GM18868 (cell line): ENCODE data around the gene LYVE1.
"Not testable (repeated sequence)": the region's sequence is repeated elsewhere in the genome, so short reads cannot be mapped to it uniquely, and the experiment has no call there.

ENCODE experiments used
- ATAC-seq: cut with Tn5 transposase; IDR thresholded peaks from one replicate; pipeline ENCODE4 v1.9.1; 2021; ENCODE audit warnings: mild to moderate bottlenecking, moderate library complexity; ENCODE audit not compliant: unreplicated experiment

The LYVE1 gene, protein sequence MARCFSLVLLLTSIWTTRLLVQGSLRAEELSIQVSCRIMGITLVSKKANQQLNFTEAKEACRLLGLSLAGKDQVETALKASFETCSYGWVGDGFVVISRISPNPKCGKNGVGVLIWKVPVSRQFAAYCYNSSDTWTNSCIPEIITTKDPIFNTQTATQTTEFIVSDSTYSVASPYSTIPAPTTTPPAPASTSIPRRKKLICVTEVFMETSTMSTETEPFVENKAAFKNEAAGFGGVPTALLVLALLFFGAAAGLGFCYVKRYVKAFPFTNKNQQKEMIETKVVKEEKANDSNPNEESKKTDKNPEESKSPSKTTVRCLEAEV

DNA sequence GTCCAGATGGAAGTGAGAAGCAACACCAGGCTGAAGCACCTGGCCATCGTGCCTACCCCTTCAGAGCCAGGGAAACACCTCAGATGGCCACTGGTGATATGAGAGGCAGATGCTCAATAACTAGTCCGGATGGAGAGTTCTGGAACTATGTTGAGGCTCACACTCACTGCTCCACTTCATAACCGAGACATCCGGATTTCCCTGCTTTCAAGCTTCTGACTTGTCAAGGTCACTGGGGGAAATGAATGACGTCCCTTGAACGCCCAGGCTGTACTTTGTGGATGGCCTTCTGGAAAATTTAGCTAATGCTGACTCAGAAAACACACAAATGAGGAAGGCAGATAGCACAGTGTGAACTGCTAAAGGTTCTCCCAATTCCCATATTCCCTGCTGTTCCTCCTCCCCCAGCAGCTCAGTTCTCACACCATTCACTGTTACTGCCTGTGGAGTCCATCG, at the start of gene LYVE1:
Gene LYVE1, minus strand, starts transcription at position 180 of the 456 bp plus-strand sequence. Its CDS starts 133 bp downstream, at position 47.
- no peak for ATAC-seq

DNA sequence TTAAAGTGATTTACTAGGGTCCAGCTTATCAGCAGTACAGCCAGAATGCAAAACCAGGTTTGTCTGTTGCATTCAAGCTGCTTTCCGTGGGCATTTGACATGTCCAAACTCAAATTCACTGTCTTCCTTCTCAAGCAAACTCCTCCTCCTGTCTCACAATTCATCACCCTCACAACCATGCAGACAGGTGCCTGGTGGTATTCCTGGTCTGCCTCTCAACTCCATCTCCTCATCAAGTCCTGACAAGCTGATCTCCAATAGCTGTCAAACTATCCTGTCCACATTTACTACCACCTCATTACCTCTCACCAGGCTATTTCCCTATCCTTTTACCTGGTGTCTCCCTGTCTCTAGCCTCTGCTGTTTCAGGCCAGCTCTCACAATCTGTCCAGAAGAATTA, 49.1 kb upstream of the LYVE1 start:
- ATAC-seq: no peak

DNA sequence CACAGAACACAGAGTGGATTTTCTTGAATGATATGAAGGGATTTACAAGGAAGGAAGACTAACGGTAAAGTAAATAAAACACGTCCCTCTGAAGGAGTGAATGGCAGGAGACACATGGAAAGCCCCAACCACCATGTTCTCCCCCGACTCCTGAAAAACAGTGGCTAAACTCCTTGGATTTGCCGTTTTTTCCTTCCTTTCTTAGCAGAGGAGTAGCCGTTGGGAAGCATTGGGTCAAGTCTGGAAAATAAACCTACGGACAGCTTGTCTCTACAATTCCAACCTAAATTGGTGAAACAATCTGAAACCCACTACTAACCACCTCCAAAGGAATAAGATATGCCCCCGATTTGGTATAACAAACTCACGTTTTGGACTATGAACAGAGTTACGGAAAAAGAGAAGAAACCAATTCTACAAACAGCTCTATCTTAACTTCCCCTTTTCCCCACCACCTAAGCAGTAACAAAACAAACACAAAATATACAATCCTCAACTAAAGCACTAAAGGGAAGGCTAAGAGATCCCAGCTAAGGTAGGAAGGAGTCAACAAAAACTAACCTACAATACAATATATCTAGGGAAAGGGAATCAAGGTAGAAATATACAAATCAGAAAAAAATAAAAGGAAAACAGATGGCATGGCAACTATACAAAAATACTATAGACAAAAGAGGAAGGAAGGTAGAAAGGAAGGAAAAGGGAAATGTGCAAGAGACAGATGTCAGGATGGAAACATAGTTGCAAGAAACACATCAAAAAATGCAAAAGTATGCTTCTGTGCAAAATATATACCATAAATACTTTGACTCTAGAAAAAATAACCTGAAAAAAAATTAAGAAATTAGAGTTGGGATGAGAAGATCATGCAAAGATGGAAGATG, 43.8 kb upstream of the LYVE1 start:
- ATAC-seq: no peak

DNA sequence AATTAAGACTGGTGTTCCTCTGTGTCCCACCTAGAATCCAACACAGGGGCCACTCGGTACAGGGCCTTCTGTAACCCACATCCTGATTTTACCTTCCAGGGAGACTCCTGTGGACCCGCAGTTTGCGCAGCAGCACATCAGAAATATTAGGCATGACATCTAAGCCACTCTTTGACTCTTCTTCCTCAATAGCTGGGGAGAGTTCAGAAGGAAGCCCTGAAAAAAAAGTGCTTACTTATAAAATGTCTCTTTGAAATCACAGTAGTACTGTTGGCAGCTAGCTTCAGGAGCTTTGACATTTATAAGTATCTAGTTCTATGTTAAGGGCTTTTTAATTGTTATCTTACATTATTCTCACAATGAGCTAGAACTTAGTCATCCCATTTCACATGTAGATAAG, 41.2 kb upstream of the LYVE1 start:
- no peak for ATAC-seq

DNA sequence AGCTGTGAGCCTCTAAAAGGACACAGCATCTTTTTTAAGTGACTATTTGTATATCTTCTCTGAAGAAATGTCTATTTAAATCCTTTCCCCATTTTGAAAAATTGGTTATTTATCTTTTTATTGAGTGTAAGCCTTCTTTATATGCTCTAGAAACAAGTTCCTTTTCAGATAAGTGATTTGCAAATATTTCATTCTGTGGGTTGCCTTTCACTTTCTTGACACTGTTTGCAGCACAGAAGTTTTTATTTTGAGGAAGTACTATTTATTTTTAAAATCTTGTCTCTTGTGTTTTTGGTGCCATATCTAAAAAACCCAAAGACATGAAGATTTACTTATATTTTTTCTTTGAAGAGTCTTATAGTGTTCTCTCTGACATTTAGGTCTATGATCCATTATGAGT, 40.1 kb upstream of the LYVE1 start:
- no peak for ATAC-seq

DNA sequence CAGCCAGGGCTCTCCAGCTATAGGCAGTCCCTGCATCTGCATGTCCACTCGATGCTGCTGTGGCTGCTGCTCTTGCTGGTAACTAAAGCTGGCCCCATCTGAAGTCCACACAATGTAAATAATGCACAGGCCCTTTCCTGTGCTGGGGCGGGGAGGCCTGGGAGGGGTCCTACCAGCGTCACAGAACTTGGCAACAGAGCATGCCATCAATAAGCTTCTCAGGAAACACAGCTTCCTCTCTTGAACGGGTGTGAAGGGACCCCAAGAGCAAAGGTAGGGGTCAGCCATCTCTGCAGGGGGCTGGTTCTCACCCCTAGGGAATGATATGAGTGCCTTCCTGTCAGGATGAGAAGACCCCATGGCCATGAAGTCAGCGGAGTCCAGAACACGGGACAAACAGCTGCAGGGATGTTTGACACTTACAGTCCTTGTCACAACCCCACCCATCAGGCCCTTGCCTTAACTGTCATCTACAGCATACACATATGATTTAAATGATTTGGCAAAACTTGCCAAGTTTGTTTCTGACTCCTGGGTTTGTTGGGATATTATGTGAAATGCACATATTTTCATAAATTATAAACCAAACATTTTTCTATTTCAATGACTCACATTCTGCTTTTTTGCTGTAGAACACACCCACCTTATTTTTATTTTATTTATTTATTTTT, 39.1 kb upstream of the LYVE1 start:
- no peak for ATAC-seq

DNA sequence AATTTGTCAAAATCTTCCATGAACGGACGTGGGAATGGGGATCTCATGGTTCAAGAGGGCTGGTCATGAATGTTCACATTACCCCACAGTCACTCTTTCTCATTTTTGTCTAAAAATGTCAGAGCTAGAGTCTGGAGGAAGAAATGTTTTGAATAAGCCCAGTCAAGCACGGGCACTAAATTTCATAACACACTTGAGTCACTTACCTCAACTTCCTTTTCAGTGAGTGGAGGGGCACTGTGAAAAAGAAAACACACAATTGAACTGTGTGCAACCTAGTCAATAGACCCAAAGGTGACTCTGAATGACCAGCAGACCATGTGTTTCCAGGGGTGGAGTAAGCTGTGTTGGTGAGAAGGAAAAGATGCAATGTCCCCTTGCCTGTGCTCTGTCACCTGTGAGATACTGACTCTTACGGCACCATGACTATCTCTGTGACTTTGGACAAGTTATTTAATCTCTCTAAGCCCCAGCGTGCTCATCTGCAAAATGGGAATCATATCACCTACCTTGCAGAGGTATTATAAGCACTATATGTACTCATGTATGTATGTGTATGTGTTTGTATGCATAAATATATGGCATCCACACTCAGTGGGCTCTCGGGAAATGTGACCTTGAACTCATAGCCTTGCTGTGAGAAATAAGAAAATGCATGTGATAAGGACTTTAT, 38.2 kb upstream of the LYVE1 start:
- peak; percentile 79 for ATAC-seq

DNA sequence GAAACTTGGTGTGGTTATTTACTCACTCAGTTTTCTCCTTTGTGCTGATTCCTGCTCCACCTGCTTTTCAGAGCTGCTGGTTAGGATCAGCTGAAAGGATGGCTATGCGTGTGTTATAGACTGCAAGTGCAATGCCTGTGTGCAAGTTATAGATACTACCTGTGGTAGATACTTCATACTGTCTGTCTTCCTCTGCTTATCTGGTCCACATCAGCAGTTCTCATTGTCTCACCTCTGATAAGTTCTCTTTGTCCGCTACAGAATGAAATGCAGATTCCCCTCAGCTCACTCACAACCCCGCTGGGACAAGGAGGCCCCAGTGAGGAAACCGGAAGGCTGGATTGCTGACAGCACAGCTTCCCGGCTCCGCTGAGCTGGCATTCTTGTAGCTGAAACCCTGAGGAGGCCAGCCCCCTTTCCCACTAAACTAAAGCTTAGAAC, 37.5 kb upstream of the LYVE1 start:
- ATAC-seq: no peak

DNA sequence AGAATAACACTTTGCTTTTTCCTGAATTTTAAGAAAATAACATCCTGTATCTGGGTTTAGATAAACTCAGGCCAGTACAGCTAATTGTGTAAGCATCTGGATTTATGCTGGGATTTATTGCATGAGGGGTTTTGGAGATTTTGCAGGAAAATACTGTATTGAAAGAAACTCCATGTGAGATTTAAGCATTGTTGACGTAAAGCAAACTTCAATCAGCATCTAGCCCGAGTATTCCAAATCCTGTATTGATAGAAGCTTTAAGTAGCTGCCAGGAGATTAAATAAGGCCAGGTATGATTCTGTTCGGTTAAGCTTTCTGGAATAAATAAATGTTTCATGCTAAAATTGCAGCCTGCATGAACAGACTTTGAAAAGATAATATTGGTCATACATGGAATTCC, 36.3 kb upstream of the LYVE1 start:
- no peak for ATAC-seq

DNA sequence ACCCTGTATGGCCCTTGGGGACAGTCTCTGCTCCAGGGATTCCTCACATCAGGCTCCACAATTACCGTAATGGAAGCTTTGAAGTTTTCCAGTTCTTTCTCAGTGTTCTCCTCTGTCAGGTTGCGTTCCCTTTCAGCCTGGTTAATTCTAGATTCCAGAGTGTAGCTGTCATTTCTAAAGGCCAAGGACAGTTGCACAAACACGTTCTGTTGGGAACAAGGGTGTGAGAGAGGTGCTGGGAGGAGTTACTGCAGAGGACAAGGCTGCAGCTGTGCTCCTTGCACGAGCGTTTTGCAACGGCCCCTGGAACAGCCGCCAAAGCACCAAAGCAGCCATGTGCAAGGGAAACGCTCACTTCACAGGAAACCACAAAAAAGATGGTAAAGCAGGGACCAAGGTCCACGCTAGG, 35.9 kb upstream of the LYVE1 start:
- no peak for ATAC-seq

DNA sequence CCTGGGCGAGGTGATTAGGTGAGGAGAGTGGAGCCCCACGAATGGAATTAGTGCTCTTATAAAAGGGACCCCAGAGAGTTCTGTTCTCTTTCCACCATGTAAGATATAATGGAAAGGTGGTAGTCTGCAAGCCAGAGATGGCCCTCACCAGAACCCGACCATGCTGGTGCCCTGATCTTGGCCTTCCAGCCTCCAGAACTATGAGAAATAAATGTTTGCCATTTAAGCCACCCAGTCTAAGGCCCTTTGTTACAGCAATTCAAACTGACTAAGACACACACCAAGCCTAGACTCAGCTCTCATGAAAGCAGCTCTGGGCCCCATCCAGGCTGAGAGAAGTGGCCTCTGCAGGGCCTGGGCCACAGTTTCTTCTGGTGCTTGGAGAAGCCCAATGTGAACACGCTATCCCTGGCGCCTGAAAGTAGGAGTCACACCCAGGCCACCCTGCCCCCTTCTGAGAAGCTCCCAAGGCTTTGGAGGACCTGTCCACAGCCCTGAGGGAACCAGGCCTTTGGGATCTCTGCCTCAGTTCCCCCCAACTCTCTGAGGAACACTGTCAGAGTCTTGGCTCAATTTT, 35.3 kb upstream of the LYVE1 start:
- ATAC-seq: no peak

DNA sequence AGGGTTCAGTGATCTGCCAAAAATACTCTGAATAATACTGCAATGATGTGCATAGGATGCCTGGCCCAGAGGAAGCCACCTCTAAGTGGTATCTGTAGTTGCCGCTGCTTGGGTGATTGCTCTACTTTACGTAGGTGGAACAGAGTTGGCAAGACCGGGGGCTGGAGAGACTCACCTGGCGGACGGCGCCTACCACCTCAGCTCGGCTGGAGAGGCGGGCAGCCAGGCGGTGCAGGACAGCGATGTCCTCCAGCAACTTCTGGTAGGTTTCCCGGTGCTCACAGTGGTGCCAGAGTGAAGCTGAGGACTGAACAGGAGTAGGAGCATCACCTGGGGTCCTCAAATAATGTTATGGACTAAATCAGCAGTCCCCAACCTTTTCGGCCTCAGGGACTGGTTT, 34.5 kb upstream of the LYVE1 start:
- ATAC-seq: no peak

DNA sequence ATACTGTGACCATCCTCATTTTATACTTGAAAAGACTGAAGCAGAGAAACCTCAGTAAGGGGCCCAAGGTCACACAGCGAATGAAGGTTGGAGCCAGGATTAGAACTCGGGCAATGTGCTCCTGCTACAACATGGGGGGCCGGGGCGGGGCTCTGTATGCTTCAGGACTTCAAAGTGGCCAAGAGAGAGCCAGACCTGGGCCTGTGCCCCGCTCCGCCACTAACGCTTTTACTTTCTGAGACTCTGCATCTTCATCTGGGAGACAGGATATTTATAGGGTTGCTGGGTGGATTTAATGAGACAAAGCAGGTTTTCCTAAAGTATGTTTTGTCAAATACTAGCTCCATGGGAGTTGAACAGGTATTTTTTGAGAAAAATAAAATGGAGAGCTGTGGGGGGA, 33.9 kb upstream of the LYVE1 start:
- no peak for ATAC-seq

DNA sequence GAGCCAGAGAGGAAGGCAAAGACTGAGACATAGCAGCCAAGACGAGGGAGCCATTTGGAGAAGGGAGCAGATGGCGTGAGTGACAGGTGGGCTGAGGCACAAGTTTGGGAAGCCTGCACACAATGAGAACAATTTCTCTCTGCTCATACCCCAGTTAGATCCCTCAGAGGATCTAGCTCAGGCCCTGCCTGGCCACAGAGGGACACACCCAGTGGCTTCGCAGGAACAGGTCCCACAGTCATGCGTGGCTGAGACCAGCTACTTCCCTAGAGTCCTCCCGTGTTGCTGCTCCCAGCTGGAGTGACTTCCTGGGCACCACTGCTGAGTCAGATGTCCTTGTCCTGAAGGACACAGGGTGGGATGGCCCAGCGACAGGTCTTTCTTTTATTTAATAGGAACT, 33.4 kb upstream of the LYVE1 start:
- ATAC-seq: no peak

DNA sequence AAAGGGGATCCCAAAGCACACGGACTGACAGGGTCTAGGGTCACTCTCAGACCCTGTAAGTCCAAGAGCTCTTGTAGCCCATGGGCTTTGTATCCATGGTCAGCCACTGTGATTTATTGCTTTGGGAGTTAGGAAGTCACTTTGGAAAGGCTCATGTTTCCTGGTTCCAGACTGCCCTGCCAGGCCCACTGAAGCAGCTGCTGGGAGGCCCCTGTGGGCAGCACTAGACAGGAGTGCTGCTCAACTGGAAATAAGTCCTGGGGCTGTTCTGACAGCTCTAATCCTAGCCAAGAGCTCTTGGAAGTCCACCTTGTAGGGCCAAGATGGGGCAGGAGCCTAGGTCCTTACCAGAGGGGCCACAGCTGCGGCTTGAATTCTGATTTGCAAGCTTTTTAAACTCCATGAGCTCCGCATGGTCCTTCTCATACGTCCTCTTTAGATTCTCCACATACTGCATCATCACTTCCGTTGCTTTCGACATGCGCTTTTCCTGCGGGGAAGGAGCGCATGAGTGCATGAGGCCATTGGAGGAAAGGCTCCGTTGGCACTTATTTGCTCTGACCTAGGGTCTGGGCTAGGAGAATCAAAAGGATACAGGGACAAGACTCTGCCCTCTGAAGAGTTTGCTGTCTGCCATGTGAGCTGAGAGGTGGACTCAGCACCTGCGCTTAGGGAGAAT, 32.2 kb upstream of the LYVE1 start:
- no peak for ATAC-seq

DNA sequence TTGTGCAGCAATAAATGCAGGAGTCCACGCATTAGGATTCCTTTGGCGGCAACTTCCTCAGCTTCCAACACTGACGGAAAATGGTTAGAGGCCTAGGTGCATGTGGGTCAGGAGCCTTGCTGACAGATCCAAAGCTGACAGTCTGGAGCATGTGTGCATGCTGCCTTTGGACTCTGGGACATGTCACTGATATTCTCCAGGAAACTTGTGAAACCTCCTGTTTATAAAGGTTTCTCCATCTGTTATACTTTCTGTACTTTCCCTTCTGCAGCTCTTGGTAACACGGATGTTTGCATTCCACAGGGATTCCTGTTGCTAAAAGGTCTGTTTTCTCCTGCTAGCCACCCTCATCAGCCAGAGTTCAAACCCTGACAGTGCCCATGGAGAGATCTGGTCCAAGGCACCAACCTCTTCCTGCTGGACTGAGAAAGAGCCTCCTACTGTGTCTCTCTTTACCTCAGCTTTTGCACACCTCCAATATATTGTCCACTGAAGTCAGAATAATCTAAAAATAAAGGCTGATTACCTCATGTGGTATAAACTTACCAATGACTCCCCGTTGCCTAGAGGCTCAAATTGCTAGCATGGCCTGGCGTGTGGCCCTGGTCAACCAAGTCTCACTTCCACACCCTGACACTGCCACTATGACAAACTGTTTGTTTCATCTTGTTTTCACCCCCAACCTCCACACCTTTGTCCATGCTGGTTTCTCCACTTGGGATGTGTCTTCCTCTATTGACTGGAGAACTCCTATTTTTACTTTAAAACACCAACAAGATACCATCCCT, 31.1 kb upstream of the LYVE1 start:
- ATAC-seq: no peak

DNA sequence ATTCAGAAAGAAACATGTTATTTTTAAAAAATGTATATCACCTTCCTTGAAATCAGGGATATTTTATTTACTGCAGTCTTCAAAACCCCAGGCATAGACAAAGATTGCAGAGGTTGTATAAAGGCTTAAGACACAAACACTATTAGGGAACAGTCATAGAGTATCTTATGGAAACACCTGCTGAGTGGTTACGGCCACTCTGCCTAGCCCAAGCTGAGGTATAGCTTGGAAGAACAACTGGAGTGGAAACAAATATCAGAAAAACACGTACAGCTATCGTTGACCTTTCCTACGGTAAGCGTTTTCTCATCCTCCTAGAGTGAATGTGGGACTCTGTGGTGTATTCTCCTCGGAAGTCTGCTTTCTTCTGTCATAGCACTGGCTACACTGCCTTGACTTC, 30.4 kb upstream of the LYVE1 start:
- no peak for ATAC-seq

DNA sequence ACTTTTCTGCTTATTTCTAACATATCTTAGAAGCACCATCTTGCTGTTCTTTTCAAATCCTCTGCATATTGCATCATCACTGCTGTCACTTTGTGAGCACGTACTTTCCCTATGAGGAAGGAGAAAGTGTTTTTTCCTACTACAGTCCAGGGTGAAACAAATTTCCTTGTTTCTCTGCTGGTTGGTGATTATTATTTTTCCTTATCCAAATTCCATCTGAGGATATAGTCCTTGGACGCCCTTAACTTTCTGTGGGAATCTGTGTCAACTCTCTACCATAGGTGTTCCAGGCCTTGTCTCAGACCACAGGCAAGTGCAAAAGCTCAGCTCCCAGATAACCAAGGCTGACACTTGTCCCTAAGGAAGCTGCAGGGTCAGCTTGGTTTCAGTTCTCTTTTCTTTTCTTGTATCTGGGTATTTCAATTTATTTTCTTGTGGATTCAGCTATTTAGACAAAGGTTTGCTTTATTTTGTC, 29.4 kb upstream of the LYVE1 start:
- ATAC-seq: no peak

DNA sequence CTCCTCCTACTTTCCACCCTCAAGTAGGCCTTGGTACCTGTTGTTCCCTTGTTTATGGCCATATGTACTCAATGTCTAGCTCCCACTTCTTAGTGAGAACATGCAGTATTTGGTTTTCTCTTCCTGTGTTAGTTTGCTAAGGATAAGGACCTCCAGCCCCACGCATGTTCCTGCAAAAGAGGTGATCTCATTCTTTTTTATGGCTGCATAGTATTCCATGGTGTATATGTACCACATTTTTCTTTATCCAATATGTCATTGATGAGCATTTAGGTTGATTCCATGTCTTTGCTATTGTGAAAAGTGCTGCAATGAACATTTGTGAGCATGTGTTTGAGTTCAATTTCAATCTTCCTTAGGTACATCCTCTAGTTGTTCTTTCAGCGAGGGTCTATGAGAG, 27.4 kb upstream of the LYVE1 start:
- ATAC-seq: not testable (repeated sequence)
